Measurements from ENCODE around the gene CUZD1. TPM values are rescaled to one million over a fixed set of nuclear protein-coding genes. Genes with fewer than 3 reads are reported as not detected.

The CUZD1 gene
- total RNA-seq, 1 experiment from 2014 or later, result 3.5 TPM

DNA sequence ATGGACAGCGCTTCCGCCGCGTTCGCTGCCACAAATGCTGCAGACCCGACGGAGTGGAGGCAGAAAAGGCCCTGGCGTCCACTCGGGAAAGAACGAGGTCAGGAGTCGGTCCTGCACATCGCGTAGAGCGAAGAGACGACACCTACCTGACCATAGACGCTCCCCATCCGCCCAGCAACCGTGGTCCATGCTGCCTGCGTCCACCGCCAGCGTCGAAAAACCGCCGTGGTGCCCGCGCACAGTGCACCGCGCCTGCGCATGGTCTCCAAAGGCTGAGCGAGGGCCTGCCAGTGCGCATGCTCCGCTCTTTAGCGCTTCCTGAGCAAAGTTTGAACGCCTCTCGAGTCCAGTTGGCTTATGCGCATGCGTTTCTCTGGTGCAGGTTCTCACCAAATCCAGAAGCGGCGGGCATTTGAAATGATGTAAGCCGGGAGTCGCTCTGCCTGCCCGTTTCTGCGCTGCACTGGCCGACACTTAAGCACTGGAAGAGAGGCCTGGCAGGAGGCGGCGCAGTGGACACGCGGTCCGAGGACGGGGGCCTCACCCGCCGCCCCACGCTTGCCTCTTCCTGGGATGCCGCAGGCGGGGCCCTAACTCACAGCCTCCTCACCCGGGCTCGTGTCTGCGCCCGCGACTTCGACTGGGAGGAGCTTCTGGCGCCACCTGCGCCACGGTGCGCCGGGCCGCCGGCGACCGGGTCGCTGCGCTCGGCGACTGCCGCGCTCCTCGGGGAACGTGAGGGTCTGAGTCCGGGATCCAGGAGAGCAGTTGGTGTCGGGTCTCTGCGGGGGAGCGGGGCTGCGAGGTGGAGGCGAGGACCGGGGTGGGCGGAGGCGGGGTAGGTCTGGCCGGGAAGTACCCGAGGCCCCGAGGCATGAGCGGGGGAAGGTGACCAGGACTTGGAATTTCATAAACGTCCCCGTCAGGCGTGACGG is 33.9 kb upstream of the CUZD1 start, which contains the start of gene FAM24B (continued):
- TF ChIP-seq, protein P1, sequence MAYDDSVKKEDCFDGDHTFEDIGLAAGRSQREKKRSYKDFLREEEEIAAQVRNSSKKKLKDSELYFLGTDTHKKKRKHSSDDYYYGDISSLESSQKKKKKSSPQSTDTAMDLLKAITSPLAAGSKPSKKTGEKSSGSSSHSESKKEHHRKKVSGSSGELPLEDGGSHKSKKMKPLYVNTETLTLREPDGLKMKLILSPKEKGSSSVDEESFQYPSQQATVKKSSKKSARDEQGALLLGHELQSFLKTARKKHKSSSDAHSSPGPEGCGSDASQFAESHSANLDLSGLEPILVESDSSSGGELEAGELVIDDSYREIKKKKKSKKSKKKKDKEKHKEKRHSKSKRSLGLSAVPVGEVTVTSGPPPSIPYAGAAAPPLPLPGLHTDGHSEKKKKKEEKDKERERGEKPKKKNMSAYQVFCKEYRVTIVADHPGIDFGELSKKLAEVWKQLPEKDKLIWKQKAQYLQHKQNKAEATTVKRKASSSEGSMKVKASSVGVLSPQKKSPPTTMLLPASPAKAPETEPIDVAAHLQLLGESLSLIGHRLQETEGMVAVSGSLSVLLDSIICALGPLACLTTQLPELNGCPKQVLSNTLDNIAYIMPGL (CRISPR knock-in tag; IDR thresholded peaks at IDR 0.05), result peak; percentile 84; the same call in 1 of the 2 replicates
- TF ChIP-seq, protein P2, sequence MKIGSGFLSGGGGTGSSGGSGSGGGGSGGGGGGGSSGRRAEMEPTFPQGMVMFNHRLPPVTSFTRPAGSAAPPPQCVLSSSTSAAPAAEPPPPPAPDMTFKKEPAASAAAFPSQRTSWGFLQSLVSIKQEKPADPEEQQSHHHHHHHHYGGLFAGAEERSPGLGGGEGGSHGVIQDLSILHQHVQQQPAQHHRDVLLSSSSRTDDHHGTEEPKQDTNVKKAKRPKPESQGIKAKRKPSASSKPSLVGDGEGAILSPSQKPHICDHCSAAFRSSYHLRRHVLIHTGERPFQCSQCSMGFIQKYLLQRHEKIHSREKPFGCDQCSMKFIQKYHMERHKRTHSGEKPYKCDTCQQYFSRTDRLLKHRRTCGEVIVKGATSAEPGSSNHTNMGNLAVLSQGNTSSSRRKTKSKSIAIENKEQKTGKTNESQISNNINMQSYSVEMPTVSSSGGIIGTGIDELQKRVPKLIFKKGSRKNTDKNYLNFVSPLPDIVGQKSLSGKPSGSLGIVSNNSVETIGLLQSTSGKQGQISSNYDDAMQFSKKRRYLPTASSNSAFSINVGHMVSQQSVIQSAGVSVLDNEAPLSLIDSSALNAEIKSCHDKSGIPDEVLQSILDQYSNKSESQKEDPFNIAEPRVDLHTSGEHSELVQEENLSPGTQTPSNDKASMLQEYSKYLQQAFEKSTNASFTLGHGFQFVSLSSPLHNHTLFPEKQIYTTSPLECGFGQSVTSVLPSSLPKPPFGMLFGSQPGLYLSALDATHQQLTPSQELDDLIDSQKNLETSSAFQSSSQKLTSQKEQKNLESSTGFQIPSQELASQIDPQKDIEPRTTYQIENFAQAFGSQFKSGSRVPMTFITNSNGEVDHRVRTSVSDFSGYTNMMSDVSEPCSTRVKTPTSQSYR (CRISPR knock-in tag; IDR thresholded peaks at IDR 0.05), result no peak; the same call in 1 of the 2 replicates
- TF ChIP-seq, protein P3, sequence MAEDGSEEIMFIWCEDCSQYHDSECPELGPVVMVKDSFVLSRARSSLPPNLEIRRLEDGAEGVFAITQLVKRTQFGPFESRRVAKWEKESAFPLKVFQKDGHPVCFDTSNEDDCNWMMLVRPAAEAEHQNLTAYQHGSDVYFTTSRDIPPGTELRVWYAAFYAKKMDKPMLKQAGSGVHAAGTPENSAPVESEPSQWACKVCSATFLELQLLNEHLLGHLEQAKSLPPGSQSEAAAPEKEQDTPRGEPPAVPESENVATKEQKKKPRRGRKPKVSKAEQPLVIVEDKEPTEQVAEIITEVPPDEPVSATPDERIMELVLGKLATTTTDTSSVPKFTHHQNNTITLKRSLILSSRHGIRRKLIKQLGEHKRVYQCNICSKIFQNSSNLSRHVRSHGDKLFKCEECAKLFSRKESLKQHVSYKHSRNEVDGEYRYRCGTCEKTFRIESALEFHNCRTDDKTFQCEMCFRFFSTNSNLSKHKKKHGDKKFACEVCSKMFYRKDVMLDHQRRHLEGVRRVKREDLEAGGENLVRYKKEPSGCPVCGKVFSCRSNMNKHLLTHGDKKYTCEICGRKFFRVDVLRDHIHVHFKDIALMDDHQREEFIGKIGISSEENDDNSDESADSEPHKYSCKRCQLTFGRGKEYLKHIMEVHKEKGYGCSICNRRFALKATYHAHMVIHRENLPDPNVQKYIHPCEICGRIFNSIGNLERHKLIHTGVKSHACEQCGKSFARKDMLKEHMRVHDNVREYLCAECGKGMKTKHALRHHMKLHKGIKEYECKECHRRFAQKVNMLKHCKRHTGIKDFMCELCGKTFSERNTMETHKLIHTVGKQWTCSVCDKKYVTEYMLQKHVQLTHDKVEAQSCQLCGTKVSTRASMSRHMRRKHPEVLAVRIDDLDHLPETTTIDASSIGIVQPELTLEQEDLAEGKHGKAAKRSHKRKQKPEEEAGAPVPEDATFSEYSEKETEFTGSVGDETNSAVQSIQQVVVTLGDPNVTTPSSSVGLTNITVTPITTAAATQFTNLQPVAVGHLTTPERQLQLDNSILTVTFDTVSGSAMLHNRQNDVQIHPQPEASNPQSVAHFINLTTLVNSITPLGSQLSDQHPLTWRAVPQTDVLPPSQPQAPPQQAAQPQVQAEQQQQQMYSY (CRISPR knock-in tag; IDR thresholded peaks at IDR 0.05), result 0 out of 2 replicates have a peak, but pooled peaks have one; percentile 31
- TF ChIP-seq NFATC4 (CRISPR knock-in tag; IDR thresholded peaks at IDR 0.05) (no peak), ZNF671 (CRISPR knock-in tag; IDR thresholded peaks at IDR 0.05) (no peak), NFYB (CRISPR knock-in tag; conservative IDR thresholded peaks at IDR 0.05; ENCODE audit: low read depth) (0 out of 2 replicates have a peak, but pooled peaks have one; percentile 29), TCF7 (CRISPR knock-in tag; IDR thresholded peaks at IDR 0.05; ENCODE audit: low read depth) (peak; percentile 70; the same call in 1 of the 2 replicates), PRRX2 (CRISPR knock-in tag; IDR thresholded peaks at IDR 0.05) (no peak), RELA (CRISPR knock-in tag; IDR thresholded peaks at IDR 0.05; ENCODE audit: borderline replicate concordance) (peak; percentile 0; the same call in 1 of the 2 replicates), SP1 (CRISPR knock-in tag; conservative IDR thresholded peaks at IDR 0.05) (peak; percentile 41; the same call in 1 of the 2 replicates), ESRRA (CRISPR knock-in tag; IDR thresholded peaks at IDR 0.05; ENCODE audit: borderline replicate concordance) (no peak), KAT7 (CRISPR knock-in tag; IDR thresholded peaks at IDR 0.05; ENCODE audit: borderline replicate concordance) (0 out of 2 replicates have a peak, but pooled peaks have one; percentile 60), ZNF138 (CRISPR knock-in tag; conservative IDR thresholded peaks at IDR 0.05) (no peak)
- TF ChIP-seq, protein P4, sequence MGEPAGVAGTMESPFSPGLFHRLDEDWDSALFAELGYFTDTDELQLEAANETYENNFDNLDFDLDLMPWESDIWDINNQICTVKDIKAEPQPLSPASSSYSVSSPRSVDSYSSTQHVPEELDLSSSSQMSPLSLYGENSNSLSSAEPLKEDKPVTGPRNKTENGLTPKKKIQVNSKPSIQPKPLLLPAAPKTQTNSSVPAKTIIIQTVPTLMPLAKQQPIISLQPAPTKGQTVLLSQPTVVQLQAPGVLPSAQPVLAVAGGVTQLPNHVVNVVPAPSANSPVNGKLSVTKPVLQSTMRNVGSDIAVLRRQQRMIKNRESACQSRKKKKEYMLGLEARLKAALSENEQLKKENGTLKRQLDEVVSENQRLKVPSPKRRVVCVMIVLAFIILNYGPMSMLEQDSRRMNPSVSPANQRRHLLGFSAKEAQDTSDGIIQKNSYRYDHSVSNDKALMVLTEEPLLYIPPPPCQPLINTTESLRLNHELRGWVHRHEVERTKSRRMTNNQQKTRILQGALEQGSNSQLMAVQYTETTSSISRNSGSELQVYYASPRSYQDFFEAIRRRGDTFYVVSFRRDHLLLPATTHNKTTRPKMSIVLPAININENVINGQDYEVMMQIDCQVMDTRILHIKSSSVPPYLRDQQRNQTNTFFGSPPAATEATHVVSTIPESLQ (CRISPR knock-in tag; IDR thresholded peaks at IDR 0.05), result no peak
- TF ChIP-seq, protein P5, sequence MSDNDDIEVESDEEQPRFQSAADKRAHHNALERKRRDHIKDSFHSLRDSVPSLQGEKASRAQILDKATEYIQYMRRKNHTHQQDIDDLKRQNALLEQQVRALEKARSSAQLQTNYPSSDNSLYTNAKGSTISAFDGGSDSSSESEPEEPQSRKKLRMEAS (CRISPR knock-in tag; IDR thresholded peaks at IDR 0.05), result peak; percentile 95
- TF ChIP-seq, protein P6, sequence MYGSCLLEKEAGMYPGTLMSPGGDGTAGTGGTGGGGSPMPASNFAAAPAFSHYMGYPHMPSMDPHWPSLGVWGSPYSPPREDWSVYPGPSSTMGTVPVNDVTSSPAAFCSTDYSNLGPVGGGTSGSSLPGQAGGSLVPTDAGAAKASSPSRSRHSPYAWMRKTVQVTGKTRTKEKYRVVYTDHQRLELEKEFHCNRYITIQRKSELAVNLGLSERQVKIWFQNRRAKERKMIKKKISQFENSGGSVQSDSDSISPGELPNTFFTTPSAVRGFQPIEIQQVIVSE (CRISPR knock-in tag; IDR thresholded peaks at IDR 0.05; ENCODE audit: borderline replicate concordance), result no peak
- TF ChIP-seq, protein P7, sequence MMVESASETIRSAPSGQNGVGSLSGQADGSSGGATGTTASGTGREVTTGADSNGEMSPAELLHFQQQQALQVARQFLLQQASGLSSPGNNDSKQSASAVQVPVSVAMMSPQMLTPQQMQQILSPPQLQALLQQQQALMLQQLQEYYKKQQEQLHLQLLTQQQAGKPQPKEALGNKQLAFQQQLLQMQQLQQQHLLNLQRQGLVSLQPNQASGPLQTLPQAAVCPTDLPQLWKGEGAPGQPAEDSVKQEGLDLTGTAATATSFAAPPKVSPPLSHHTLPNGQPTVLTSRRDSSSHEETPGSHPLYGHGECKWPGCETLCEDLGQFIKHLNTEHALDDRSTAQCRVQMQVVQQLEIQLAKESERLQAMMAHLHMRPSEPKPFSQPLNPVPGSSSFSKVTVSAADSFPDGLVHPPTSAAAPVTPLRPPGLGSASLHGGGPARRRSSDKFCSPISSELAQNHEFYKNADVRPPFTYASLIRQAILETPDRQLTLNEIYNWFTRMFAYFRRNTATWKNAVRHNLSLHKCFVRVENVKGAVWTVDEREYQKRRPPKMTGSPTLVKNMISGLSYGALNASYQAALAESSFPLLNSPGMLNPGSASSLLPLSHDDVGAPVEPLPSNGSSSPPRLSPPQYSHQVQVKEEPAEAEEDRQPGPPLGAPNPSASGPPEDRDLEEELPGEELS (CRISPR knock-in tag; IDR thresholded peaks at IDR 0.05), result peak; percentile 81
- TF ChIP-seq, protein P8, sequence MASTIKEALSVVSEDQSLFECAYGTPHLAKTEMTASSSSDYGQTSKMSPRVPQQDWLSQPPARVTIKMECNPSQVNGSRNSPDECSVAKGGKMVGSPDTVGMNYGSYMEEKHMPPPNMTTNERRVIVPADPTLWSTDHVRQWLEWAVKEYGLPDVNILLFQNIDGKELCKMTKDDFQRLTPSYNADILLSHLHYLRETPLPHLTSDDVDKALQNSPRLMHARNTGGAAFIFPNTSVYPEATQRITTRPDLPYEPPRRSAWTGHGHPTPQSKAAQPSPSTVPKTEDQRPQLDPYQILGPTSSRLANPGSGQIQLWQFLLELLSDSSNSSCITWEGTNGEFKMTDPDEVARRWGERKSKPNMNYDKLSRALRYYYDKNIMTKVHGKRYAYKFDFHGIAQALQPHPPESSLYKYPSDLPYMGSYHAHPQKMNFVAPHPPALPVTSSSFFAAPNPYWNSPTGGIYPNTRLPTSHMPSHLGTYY (CRISPR knock-in tag; IDR thresholded peaks at IDR 0.05), result no peak
- TF ChIP-seq, protein P9, sequence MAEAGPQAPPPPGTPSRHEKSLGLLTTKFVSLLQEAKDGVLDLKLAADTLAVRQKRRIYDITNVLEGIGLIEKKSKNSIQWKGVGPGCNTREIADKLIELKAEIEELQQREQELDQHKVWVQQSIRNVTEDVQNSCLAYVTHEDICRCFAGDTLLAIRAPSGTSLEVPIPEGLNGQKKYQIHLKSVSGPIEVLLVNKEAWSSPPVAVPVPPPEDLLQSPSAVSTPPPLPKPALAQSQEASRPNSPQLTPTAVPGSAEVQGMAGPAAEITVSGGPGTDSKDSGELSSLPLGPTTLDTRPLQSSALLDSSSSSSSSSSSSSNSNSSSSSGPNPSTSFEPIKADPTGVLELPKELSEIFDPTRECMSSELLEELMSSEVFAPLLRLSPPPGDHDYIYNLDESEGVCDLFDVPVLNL (CRISPR knock-in tag; IDR thresholded peaks at IDR 0.05; ENCODE audit: borderline replicate concordance, low read depth), result peak; percentile 4; the same call in 1 of the 2 replicates

All from WTC11 (cell line).